Measurements from ENCODE around the gene GPR15LG.
"Not testable (repeated sequence)": the region's sequence is repeated elsewhere in the genome, so short reads cannot be mapped to it uniquely, and the experiment has no call there.

The GPR15LG gene

GRCh38 chr10:84173501-84173929, at the start of gene GPR15LG:
Gene GPR15LG (plus strand): TSS chr10:84173801. CDS start chr10:84173852, 51 bp downstream.
- DNase-seq = no peak

- DNase-seq = not testable (repeated sequence)
Observed at GRCh38 chr10:84125910-84126784, 47.5 kb upstream of the GPR15LG start.

GRCh38 chr10:84126785-84127167, 46.8 kb upstream of the GPR15LG start:
- DNase-seq = no peak

- DNase-seq = no peak
Observed at GRCh38 chr10:84135836-84136235, 37.8 kb upstream of the GPR15LG start.

GRCh38 chr10:84137811-84138210, 35.8 kb upstream of the GPR15LG start:
- DNase-seq = no peak

- no peak for DNase-seq
Observed at GRCh38 chr10:84138478-84139125, 35.0 kb upstream of the GPR15LG start.

GRCh38 chr10:84139126-84140035, 34.2 kb upstream of the GPR15LG start, which contains the start of gene GHITM:
Gene GHITM (plus strand): TSS chr10:84139509. CDS start chr10:84141501, 1,992 bp downstream.
- peak; percentile 87 to 91 for DNase-seq

GRCh38 chr10:84140036-84140379, 33.6 kb upstream of the GPR15LG start:
- DNase-seq = no peak

GRCh38 chr10:84147347-84147746, 26.3 kb upstream of the GPR15LG start:
- DNase-seq = no peak

- not testable (repeated sequence) for DNase-seq
Observed at GRCh38 chr10:84148006-84148597, 25.5 kb upstream of the GPR15LG start.

GRCh38 chr10:84149854-84150253, 23.7 kb upstream of the GPR15LG start:
- no peak for DNase-seq

- DNase-seq = no peak
Observed at GRCh38 chr10:84152769-84153168, 20.8 kb upstream of the GPR15LG start.

GRCh38 chr10:84155521-84155920, 18.1 kb upstream of the GPR15LG start:
- no peak for DNase-seq

- DNase-seq = no peak
Observed at GRCh38 chr10:84156009-84156408, 17.6 kb upstream of the GPR15LG start.

- no peak for DNase-seq
Observed at GRCh38 chr10:84156768-84157167, 16.8 kb upstream of the GPR15LG start.

- no peak for DNase-seq
Observed at GRCh38 chr10:84158061-84158460, 15.5 kb upstream of the GPR15LG start.

GRCh38 chr10:84158550-84158949, 15.1 kb upstream of the GPR15LG start:
- no peak for DNase-seq

GRCh38 chr10:84159076-84159685, 14.4 kb upstream of the GPR15LG start:
- DNase-seq = no peak

GRCh38 chr10:84160663-84161362, 12.8 kb upstream of the GPR15LG start:
- no peak for DNase-seq

- no peak for DNase-seq
Observed at GRCh38 chr10:84163996-84164395, 9.6 kb upstream of the GPR15LG start.

GRCh38 chr10:84164442-84164841, 9.2 kb upstream of the GPR15LG start:
- no peak for DNase-seq

Data from NCI-H1930 (cell line).